Astrocyte of the hippocampus (primary cell): ENCODE measurements around the gene TREH.

Experiments
- DNase-seq: peaks from one replicate; pipeline ENCODE4 v3.0.0; 2011; ENCODE audit warnings: low read depth, low spot score

The TREH gene

DNA sequence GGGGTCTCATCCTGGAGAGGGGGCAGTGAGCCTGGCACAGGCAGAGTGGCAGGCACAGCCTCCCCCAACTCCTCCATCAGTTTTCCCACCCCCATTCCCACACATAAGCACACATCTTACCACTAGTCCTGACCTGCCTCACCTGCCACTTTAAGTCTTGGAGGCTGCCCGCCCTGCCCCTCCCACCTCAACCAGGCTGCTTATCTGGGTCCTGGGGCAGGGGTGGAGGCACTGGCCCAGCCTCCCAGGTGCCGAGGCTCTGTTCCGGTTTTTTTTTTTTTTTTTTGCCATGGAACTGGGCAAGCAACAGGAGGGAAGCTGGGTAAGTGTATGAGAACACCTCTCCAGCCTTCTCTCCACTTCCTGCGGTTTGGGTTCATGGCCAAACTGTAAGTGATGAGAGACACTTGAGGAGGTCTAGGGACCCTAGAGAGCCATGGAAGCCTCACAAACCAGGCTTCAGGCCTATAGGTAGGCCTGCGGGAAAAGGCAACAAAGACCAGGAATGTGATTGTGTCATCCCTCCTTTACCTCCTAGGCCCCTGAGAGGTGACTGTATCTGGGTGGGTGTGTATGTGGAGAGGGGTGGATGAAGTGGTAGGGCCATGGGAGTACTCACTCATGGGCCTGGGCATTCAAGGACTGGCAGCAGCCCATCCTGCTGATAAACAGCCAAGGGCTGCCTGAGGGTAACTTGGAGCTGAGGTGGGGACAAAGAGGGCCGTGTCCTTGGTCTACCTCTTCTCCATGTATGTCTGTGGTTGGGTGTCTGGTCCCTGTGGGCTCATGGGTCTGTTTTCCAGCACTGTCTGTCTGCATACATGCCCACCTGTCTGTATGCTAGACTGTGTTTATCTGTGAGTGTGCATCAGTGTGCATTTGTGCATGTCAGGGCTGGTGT lies 49.4 kb downstream of the TREH start:
- no peak for DNase-seq

DNA sequence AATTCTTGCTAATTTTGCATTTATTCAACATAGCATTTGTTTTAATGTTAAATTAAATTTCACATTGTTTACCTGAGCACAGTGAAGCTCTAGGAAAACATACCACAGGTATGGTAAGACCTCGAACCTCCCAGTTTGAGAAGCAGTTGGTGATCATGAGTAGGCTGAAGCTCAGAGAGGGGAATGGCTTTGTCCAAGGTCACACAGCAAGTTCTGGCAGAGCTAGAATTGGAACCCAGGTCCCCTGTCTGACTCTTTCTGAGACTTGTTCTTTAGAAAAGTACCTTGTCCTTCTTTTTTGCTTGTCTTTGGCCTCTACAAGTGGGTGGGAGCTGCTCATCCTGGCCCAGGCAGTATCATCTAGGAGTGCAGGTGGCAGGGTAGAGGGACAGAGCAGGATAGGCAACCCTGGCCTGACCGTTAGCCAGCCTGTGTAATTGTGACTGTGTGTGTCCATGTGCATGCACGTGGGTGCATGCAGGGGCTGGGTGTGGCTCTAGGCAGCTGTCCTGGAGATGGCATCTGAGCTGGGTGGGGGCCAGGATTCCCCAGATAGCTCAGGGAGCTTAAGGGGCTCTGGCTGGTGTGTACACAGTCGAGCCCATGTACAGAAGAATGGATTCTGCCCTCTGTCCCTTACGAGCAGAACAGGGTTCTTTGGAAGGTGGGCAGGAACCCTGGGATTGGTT lies 50.4 kb downstream of the TREH start:
- no peak for DNase-seq

DNA sequence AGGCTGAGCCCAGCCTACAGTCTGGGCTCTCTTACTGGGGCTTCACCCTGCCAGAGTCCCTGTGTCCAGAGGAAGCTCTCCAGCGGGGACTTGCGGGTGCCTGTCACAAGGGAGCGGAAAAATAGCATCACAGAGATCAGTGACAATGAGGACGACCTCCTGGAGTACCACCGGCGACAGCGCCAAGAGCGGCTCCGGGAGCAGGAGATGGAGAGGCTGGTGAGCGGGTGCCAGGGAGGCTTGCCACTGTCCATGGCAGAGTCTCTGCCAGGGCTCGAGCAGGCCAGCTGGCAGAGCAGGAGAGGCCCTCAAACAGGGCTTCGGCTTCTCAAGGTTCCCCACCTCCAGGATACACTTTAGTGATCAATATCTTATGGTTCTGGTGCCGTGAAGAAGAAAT lies 51.0 kb downstream of the TREH start:
- DNase-seq: no peak

DNA sequence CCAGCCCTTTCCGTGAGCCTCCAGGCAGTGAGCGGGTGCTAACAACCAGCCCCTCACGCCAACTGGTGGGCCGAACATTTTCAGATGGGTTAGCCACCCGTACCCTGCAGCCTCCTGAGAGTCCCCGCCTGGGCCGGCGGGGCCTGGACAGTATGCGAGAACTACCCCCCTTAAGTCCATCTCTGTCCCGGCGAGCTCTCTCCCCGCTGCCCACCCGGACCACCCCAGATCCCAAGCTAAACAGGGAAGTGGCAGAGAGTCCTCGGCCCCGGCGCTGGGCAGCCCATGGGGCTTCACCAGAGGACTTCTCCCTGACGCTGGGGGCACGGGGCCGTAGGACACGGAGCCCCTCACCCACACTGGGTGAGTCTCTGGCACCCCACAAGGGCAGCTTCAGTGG lies 51.4 kb downstream of the TREH start:
- no peak for DNase-seq

DNA sequence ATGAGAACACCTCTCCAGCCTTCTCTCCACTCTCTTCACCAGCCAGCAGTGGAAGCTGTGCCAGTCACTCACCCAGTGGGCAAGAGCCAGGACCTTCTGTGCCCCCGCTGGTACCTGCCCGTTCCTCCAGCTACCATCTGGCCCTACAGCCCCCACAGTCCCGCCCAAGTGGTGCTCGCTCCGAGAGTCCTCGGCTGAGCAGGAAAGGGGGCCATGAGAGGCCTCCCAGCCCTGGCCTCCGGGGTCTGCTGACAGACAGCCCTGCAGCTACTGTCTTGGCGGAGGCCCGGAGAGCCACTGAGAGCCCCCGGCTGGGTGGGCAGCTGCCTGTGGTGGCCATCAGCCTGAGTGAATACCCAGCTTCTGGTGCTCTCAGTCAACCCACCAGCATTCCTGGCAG lies 51.9 kb downstream of the TREH start:
- no peak for DNase-seq

DNA sequence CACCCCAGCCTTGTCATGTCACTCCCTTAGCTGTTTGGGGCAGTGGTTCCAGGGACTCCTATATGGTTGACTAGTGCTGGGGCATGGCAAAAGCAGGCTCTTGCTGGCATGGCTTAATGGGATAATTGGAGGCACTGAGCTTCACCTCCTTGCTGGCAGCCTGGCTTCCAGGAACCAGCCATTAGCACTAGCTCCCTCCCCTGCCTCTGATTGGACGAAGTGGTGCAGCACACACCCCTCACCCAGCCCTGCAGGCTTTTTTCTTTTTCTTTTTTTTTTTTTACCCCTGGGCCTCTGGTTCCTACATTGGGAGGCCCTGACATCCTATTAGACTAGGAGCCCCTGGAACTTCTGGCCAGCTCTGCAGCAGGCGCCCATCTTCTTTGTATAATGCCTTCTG lies 53.5 kb downstream of the TREH start:
- no peak for DNase-seq

DNA sequence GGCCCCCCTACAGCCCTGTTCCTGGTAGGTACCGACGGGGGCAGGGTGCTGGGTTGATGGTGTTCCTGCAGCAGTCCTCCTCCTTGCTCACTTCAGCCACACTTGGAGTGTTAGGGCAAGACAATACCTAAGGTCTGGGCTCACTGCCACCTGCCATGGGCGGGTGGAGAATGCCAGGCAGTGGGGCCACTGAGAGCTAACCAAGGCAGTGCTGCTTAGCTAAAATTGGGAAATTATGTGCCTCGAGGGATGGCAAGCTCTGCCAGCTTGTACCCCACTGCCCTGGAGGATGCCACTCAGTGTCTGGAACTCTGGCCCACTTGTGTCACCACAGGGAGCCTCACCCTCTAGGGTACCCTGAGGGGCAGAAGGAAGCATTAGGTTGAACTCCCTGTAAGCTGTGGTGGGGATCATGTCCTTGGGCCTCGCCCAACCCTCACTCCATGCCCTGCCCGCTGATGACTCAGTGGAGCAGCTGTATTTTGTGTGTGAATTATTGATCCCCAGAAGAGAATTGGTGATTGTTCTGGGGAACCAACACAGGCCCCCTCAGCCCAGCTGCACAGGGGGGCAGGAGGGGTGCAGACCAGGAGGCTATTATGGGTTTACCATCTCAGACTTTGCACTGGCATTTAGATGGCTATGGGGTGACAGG lies 54.3 kb downstream of the TREH start:
- DNase-seq: peak; percentile 39

DNA sequence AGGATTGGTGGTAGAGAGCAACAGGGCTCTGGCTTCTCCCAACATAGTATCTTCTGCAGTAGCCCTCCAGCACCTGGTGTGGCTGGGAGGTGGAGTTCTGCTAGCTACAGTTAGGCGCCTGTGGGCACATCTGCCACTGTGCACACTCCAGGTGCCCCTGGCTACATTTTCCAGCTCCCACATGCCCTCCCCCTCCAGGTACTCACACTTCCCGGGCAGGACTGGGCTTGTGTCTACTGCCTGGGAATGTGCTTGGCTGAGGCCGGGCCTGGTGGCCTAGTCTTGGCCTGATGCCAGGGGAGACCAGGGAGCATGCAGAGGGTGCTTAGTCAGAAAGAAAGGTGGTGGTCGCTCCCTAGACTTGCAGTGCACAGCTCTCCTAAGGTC lies 56.2 kb downstream of the TREH start:
- peak; percentile 78 for DNase-seq

DNA sequence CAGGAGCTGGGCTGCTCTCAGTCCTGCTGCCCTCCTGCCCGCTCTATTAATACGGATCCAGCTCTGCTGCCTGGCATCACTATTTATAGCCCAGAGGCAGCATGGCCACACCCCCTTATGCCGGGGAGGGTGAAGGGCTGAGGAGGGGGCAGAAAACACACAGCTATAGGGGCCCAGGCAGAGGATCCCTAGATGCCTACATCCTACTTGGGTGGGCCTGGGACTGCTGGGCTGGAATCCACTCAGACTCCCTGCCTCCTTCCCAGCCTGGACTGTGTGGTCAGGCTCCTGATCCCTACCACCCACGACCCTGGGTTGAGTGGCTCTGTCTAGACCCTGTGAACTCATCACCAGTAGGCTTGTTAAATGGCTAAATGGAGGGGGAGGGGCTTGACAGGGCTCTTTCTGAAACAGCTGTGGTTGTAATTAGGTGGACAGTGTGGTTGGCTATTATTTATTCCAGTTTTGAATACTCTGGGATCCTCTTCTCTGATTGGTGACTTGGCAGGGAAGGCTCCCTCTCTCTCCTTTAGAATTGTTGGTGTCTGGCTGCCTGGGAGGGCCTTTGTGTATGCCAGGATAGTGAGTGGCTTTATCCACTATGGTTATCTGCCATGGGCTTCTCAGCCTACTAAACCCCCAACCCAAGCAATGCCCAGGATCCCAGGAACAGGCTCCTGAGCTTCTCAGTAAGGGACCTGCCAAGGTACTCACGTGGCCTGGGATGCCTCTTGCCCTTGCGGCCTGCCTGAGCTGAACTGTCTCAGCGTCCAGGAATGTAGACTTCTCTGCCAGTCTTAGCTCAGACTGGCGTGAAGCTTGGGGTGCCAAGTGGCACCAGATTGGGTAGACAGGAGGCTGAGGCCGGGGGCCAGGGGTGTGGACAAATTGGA lies 56.8 kb downstream of the TREH start:
- DNase-seq: peak; percentile 90

DNA sequence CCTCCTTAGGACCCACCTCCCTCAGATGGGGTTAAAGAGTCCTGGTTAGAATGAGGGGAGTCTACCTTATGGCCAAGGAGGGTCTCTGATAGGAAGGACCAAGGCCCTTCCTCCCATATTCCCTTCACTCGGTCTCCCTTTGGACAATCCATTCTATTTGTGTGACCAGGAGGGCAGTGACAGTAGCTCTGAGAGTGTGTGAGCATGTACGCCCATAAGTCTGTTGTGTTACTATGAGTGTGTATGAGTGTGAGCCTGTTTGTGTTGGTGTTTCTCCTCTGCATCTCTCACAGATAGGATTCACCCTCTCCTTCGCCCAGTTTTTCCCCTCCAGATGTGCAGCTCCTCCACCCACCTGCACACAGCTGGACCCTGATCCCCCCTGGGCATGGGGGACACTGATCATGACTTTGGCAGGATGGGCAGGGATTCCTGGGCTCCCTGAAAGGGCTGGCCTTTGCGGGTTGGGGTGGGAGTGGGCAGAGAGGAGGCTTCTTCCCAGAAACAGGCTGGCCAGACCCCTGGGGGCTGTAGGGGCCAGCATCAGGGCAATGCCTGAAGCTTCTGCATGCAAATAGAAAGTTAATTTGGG lies 57.6 kb downstream of the TREH start:
- no peak for DNase-seq

DNA sequence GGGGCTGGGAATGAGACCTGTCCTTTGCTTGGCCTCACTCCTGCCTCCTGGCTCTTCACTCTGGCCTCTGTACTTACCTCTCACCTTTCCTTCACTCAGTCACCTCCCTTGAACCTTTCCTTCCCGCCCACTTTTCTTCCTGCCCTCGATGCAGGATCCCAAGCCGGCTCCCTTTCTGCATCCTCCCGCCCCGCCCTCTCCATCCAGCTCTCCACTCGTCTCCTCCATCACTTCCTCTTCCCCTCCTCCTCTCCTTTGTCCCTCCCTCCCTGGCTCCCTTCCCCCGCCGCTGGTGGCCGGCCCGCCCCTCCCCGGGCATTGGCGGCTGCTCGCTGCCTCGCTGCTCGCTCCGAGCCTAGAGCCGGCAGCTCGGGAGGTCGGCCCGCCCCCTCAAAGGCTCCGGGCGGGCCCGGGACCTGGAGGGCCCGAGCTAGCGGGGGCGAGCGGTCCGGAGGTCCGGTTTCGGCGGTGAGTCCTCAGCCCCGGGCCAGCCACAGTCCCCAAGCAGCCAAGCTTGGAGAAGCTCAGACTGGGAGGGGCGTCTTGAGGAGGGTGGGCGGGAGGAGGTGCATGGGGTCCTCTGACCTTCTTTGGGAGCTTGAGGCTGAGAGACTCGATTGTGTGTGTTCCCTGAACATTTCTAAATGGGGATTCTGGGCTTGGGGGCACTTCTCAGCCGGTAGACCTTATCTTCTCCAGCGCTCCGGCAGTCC lies 58.2 kb downstream of the TREH start:
- peak; percentile 96 for DNase-seq

DNA sequence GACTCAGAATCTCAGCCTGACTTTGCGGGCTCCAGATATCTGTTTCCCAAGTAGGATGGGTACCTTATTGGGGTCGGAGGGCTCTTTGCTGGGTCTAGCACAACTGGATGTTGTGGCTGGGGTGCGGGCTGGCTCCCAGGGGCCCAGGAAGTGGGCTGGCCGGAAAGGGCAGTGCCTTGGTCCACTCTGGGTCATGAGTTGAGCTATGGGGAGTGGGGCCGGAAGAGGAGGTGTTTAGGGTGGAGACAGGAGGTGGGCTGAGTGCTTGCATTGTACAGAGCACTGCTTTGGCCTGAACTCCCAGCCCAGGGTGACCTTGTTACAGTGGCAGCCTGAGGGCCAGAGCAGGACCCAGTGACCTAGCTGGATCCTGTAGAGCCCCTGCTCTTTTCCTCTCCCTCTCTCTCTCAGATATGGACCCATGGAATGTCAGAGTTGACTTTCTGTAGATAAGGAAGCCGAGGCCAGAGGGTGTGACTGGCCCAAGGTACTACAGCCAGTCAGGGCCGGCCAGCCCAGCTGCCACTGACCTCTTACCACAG lies 58.9 kb downstream of the TREH start:
- no peak for DNase-seq

DNA sequence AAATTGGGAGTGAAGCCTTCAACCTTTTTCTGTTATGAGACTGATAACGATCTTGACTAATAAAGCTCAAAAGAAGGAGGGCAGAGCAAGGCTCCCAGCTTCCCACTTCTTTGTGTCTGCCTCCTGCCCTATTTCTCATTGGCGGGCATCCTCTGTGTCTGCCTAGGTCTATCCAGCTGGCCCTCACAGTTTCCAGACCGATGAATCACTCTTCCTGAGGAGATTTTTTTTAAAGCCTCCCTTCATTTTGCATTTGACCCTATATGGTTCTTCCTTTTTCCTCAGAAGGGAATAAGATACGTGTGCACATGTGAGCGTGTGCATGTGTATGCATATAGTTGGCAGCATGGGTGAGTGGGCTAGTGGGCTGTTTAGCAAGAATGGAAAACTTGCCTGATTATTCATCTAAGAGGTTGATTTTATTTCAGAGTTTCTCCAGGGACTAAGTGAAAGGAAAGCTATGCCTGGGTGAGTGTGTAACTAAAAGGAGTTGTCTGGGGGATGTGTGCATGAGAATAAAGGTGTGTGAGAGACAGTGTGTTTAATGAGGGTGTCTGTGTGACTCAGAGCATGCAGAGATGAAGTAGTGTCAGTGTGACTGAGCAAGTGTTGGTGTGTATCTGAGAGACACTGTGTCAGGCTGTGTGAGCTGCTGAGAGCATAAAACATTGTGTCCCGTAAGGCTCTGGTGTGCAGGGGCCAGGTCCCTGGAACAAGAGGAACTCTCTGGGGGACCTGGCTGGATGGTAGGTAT lies 59.8 kb downstream of the TREH start:
- DNase-seq: peak; percentile 95

DNA sequence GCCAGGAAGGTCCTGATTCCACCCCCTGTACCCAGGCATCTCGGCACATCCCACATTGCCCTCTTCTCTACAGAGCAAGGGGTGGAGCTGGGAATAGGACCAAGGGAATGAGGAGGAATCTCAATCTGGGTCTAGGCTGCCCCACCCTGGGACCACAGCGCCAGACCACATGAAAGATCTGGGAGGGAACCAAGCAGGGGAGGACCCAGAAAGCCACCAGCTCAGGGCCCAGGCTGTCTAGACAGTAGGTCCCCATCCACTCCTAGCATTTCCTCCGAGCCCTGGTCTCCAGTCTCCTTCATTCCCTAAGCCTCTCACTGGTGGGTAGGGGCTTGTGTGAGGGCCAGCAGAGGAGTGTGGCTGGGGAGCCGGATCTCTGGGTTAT lies 60.5 kb downstream of the TREH start:
- peak; percentile 97 for DNase-seq

DNA sequence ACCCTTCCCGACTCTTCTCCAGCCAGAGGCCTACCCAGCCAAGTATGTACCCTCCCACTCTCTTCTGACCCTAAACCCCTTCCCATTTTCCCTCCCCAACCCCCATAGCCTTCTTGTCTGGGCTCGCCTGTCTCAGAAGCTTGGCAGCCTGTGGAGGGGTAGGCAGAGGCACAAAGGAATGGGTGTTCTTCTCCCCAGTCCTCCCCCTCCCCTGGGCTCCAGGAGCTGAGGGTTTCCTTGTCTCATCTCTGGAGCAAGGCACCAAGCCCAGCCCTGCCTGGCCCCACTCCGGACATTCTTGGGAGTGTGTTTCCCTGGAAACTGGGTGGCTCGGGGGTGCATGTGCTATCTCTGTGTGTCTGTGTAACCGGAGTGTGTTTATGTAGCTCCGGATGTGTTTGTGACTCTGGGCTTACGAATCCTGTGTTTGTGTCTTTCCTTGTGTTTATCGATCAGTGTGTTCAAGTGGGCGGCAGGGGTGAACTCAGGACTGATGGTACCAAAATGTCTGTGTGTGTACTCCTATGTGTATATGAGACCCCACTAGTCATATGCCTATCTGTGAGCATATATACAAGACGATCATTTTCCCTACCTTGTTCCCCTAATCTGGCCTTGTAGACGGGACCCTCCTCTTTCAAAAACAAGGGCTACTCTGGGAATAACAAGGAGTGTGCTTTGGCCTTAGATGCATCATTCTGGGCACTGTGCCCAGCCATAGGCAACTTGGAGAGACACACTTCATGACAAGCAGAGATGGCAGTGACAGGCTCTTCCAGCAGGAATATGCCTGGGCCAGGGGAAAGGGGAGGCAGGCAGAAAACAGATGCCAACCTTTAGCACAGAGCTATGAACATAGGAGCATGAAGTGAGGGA lies 61.1 kb downstream of the TREH start:
- peak; percentile 91 for DNase-seq

DNA sequence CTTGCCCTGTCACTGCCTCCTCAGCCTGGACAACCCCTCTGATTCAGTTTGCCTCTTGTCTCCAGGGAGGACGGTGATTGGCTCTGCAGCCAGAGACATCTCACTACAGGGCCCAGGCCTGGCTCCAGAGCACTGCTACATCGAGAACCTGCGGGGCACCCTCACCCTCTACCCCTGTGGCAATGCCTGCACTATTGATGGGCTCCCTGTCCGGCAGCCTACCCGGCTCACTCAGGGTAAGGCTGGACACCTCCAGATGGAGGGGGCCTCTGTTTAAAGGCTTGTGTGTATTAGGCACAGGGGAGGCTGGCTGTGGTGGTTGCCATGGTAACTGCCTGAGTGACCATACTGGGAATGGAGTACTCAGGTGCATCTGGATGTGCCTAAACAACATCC lies 63.5 kb downstream of the TREH start:
- no peak for DNase-seq

DNA sequence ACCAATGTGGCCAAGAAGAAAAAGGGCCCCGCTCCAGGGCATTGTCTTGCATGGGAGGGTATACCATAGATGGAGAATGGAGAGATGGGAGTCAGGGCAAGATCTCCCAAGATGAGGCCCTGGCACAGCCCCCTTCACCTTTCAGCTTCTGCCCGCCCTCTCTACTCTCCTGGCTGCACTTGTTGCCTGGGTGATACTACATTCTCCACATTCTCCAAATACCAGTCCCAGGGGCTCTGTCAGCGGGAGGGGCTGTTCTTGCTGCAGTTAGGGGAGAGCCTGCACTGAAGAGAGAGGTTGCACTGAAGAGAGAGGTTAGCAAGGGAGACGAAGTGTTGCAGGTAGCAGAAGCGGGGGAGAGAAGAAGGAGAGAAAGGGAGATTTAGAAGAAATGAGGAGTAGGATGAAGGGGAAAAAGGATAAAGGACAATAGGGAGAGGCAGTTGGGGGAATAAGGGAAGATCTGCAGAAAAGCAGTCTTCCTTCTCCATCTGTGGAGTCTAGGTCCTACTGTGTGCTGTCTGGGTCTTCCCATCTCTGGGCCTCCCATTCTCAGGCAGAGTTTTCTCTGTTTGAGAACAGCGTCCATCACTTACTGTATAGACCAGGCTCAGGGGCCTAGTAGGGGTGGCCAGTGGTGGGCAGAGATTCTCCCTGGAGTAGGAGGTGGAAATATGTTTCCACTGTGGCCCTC lies 64.0 kb downstream of the TREH start:
- peak; percentile 87 for DNase-seq

DNA sequence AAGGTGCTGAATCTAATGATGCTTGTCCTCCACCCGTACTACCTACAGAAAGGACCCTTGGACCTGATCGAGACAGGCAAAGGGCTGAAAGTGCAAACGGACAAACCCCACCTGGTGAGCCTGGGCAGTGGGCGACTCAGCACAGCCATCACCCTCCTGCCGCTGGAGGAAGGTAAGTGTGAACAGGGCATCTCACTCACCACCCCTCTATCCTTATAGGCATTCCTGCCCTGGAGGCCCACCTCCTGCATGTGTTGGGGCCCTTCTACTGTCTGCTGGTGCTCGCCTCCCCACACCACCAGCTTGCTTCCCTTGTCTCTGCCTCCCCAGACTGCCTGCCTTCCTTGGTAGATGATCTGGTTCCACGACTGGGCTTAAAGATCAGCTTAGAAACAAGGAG lies 64.9 kb downstream of the TREH start:
- no peak for DNase-seq
